OCI-LY1 (cell line): ENCODE data around the gene PPP1R1B.

Experiments used
- H2AFZ ChIP-seq: fragments of 200-600 bp; sonication (generic), shearing (Covaris generic); 2 replicates; pipeline ENCODE4 v1.6.0; 2014; ENCODE audit warnings: antibody characterized with exemption, mild to moderate bottlenecking, low read length
- H3F3A ChIP-seq: fragments of 200-600 bp; sonication (generic), shearing (Covaris generic); 2 replicates; pipeline ENCODE4 v1.6.0; 2014; ENCODE audit warnings: mild to moderate bottlenecking, antibody characterized with exemption, low read length, moderate library complexity; ENCODE audit not compliant: insufficient read depth
- H3K27ac ChIP-seq: fragments of 200-600 bp; sonication (generic); 2 replicates; pipeline ENCODE4 v1.5.1; 2014; ENCODE audit warnings: low read length, mixed run types, mild to moderate bottlenecking, low read depth; ENCODE audit not compliant: poor library complexity, severe bottlenecking
- H3K27me3 ChIP-seq: fragments of 200-600 bp; sonication (generic); 2 replicates; pipeline ENCODE4 v1.6.0; 2014; ENCODE audit warnings: antibody characterized with exemption, mild to moderate bottlenecking, low read length, moderate library complexity; ENCODE audit not compliant: insufficient read depth
- H3K36me3 ChIP-seq: fragments of 200-600 bp; sonication (generic); 2 replicates; pipeline ENCODE4 v1.6.1; 2014; ENCODE audit warnings: mild to moderate bottlenecking, antibody characterized with exemption, low read length, moderate library complexity, mixed read lengths; ENCODE audit not compliant: insufficient read depth
- H3K4me1 ChIP-seq: fragments of 200-600 bp; sonication (generic); 2 replicates; pipeline ENCODE4 v1.5.1; 2014; ENCODE audit warnings: mild to moderate bottlenecking, low read length, moderate library complexity; ENCODE audit not compliant: insufficient read depth, severe bottlenecking
- H3K4me2 ChIP-seq: fragments of 200-600 bp; sonication (generic), shearing (Covaris generic); 2 replicates; pipeline ENCODE4 v1.6.1; 2014; ENCODE audit warnings: low read length
- H3K4me3 ChIP-seq: fragments of 200-600 bp; sonication (generic); 2 replicates; pipeline ENCODE4 v1.5.1; 2014; ENCODE audit warnings: low read length, low read depth, mild to moderate bottlenecking, mixed read lengths; ENCODE audit not compliant: poor library complexity, severe bottlenecking
- H3K79me2 ChIP-seq: fragments of 200-600 bp; shearing (Covaris generic); 2 replicates; pipeline ENCODE4 v1.6.1; 2016; ENCODE audit warnings: mixed run types, low read length, mixed read lengths; ENCODE audit not compliant: insufficient read depth
- H3K9ac ChIP-seq: fragments of 200-600 bp; sonication (generic), shearing (Covaris generic); 2 replicates; pipeline ENCODE4 v1.6.1; 2014; ENCODE audit warnings: mild to moderate bottlenecking, low read length, mixed read lengths
- H3K9me2 ChIP-seq: fragments of 200-600 bp; sonication (generic), shearing (Covaris generic); 2 replicates; pipeline ENCODE4 v1.6.1; 2014; ENCODE audit warnings: low read depth, mild to moderate bottlenecking, low read length, mixed read lengths
- H3K9me3 ChIP-seq: fragments of 200-600 bp; shearing (Covaris generic); 2 replicates; pipeline ENCODE4 v1.6.1; 2014; ENCODE audit warnings: low read length, mixed read lengths
- H4K20me1 ChIP-seq: fragments of 200-600 bp; sonication (generic), shearing (Covaris generic); 2 replicates; pipeline ENCODE4 v1.6.0; 2016; ENCODE audit warnings: mild to moderate bottlenecking, low read length; ENCODE audit not compliant: insufficient read depth
- EZH2 ChIP-seq: fragments of 200-600 bp; sonication (generic), shearing (Covaris generic); IDR thresholded peaks from 2 replicates; pipeline ENCODE4 v1.8.0; 2017; ENCODE audit warnings: borderline replicate concordance, mixed run types, mild to moderate bottlenecking, antibody characterized with exemption, low read length, moderate library complexity, mixed read lengths

Gene PPP1R1B

GRCh38 chr17:39684369-39685192, 57.8 kb downstream of the PPP1R1B start:
- Histone ChIP-seq H3K4me2 (no peak overlapping the region), H3K27me3 (no peaks in the 10 kb centered on the region), H3K79me2 (no peaks in the 10 kb centered on the region), H3K27ac (no peak overlapping the region), H3K9me3 (no peaks in the 10 kb centered on the region), H3F3A (no peaks in the 10 kb centered on the region), H2AFZ (no peak overlapping the region), H3K9ac (no peak overlapping the region), H3K4me3 (no peak overlapping the region), H3K4me1 (peaks cover 26% of the 10 kb centered on the region), H3K9me2 (no peaks in the 10 kb centered on the region), H4K20me1 (no peaks in the 10 kb centered on the region), H3K36me3 (no peaks in the 10 kb centered on the region)
- TF ChIP-seq EZH2 = no peak
